Neural cell (in vitro differentiated cells): ENCODE measurements around the gene KIF3B. TPM values are rescaled to one million over a fixed set of nuclear protein-coding genes. Genes with fewer than 3 reads are reported as not detected.

Source experiments
- H2AFZ ChIP-seq: fragments of 200-600, 300-800 bp; sonication (generic), shearing (Covaris generic); 2 replicates; pipeline ENCODE4 v1.6.0; 2014; ENCODE audit warnings: low read depth, mild to moderate bottlenecking, antibody characterized with exemption, low read length, moderate library complexity
- H3F3A ChIP-seq: fragments of 200-600 bp; shearing (Covaris generic); 2 replicates; pipeline ENCODE4 v1.6.1; 2016; ENCODE audit warnings: mild to moderate bottlenecking, moderate library complexity, mixed read lengths, antibody characterized with exemption, low read length; ENCODE audit not compliant: insufficient read depth, poor library complexity, severe bottlenecking
- H3K27ac ChIP-seq: fragments of 200-600, 300-800 bp; sonication (generic), shearing (Covaris generic); 2 replicates; pipeline ENCODE4 v1.5.1; 2014; ENCODE audit warnings: mild to moderate bottlenecking, low read length, moderate library complexity
- H3K27me3 ChIP-seq: fragments of 300-800, 200-600 bp; sonication (generic), shearing (Covaris generic); 2 replicates; pipeline ENCODE4 v1.6.0; 2014; ENCODE audit warnings: mild to moderate bottlenecking, low read depth, low read length, moderate library complexity; ENCODE audit not compliant: insufficient read depth
- H3K36me3 ChIP-seq: fragments of 300-800, 200-600 bp; sonication (generic), shearing (Covaris generic); 2 replicates; pipeline ENCODE4 v1.5.1; 2014; ENCODE audit warnings: mild to moderate bottlenecking, antibody characterized with exemption, low read length, moderate library complexity; ENCODE audit not compliant: insufficient read depth
- H3K4me2 ChIP-seq: fragments of 300-800, 200-600 bp; sonication (generic), shearing (Covaris generic); 2 replicates; pipeline ENCODE4 v1.6.0; 2014; ENCODE audit warnings: mild to moderate bottlenecking, low read length
- H3K4me3 ChIP-seq: fragments of 300-800, 200-600 bp; sonication (generic), shearing (Covaris generic); 2 replicates; pipeline ENCODE4 v1.5.1; 2014; ENCODE audit warnings: mild to moderate bottlenecking, low read length, moderate library complexity
- H3K79me2 ChIP-seq: fragments of 200-600 bp; shearing (Covaris generic); replicated peaks from 2 replicates; pipeline ENCODE4 v1.6.0; 2014; ENCODE audit warnings: mild to moderate bottlenecking, low read length, moderate library complexity; ENCODE audit not compliant: insufficient read depth
- H3K9ac ChIP-seq: fragments of 300-800, 200-600 bp; sonication (generic), shearing (Covaris generic); 2 replicates; pipeline ENCODE4 v1.6.1; 2016; ENCODE audit warnings: mild to moderate bottlenecking, low read length, mixed read lengths
- H3K9me2 ChIP-seq: fragments of 200-600 bp; shearing (Covaris generic); 2 replicates; pipeline ENCODE4 v1.6.1; 2016; ENCODE audit warnings: mild to moderate bottlenecking, low read length, mixed read lengths; ENCODE audit not compliant: insufficient read depth
- H3K9me3 ChIP-seq: fragments of 200-600, 300-800 bp; sonication (generic), shearing (Covaris generic); 2 replicates; pipeline ENCODE4 v1.6.1; 2016; ENCODE audit warnings: mild to moderate bottlenecking, mixed run types, low read length, moderate library complexity, mixed read lengths
- H4K20me1 ChIP-seq: fragments of 200-600 bp; shearing (Covaris generic); 2 replicates; pipeline ENCODE4 v1.6.1; 2016; ENCODE audit warnings: mild to moderate bottlenecking, mixed run types; ENCODE audit not compliant: insufficient read depth
- EP300 ChIP-seq: fragments of 450-650 bp; conservative IDR thresholded peaks from 2 replicates; pipeline ENCODE4 v1.6.1; 2014; ENCODE audit warnings: antibody characterized with exemption, mild to moderate bottlenecking, moderate library complexity; ENCODE audit not compliant: poor library complexity, severe bottlenecking
- EZH2 ChIP-seq: fragments of 200-600, 300-800 bp; shearing (Covaris generic), sonication (generic); IDR thresholded peaks from 2 replicates; pipeline ENCODE4 v1.6.1; 2014; ENCODE audit warnings: antibody characterized with exemption, low read length, borderline replicate concordance, mild to moderate bottlenecking; ENCODE audit not compliant: insufficient read depth, poor library complexity, severe bottlenecking
- MXI1 ChIP-seq: fragments of 450-650 bp; conservative IDR thresholded peaks from 2 replicates; pipeline ENCODE4 v1.6.1; 2014; ENCODE audit warnings: antibody characterized with exemption, mild to moderate bottlenecking; ENCODE audit not compliant: poor library complexity, severe bottlenecking
- POLR2AphosphoS5 ChIP-seq: IDR thresholded peaks from 2 replicates; pipeline ENCODE4 v1.6.1; 2012
- RAD21 ChIP-seq: fragments of 450-650 bp; conservative IDR thresholded peaks from 2 replicates; pipeline ENCODE4 v1.6.1; 2014; ENCODE audit warnings: antibody characterized with exemption, mild to moderate bottlenecking, moderate library complexity
- REST ChIP-seq: IDR thresholded peaks from 2 replicates; pipeline ENCODE4 v1.6.1; 2012; ENCODE audit warnings: borderline replicate concordance
- SMC3 ChIP-seq: fragments of 450-650 bp; conservative IDR thresholded peaks from 2 replicates; pipeline ENCODE4 v1.6.1; 2014; ENCODE audit warnings: antibody characterized with exemption, mild to moderate bottlenecking, moderate library complexity; ENCODE audit not compliant: poor library complexity
- TAF1 ChIP-seq: IDR thresholded peaks from 2 replicates; pipeline ENCODE4 v1.6.1; 2012; ENCODE audit warnings: low read depth
- polyA plus RNA-seq: library from polyadenylated mRNA; depleted of rRNA; stranded (reverse); fragments of >200 nt; gene quantifications from 2 replicates; pipeline ENCODE4 v1.2.3, GENCODE V29; 2014
- TF ChIP-seq, protein P1 (sequence below): fragments of 450-650 bp; IDR thresholded peaks from 2 replicates; pipeline ENCODE4 v1.5.1; 2014; ENCODE audit warnings: antibody characterized with exemption, mild to moderate bottlenecking, moderate library complexity; ENCODE audit not compliant: poor library complexity, severe bottlenecking

Gene KIF3B
- polyA plus RNA-seq, 1 donor from 2014 or later, result 49.4 TPM

GRCh38 chr20:32236819-32237218 is 40.6 kb upstream of the KIF3B start:
- no peak overlapping the region for H3K27ac ChIP-seq
- no peak for TF ChIP-seq EP300
- TF ChIP-seq RAD21, result no peak
- TF ChIP-seq POLR2AphosphoS5, result no peak
- no peak for TF ChIP-seq EZH2
- TF ChIP-seq REST, result no peak
- TF ChIP-seq MXI1, result no peak
- TF ChIP-seq, protein P1, sequence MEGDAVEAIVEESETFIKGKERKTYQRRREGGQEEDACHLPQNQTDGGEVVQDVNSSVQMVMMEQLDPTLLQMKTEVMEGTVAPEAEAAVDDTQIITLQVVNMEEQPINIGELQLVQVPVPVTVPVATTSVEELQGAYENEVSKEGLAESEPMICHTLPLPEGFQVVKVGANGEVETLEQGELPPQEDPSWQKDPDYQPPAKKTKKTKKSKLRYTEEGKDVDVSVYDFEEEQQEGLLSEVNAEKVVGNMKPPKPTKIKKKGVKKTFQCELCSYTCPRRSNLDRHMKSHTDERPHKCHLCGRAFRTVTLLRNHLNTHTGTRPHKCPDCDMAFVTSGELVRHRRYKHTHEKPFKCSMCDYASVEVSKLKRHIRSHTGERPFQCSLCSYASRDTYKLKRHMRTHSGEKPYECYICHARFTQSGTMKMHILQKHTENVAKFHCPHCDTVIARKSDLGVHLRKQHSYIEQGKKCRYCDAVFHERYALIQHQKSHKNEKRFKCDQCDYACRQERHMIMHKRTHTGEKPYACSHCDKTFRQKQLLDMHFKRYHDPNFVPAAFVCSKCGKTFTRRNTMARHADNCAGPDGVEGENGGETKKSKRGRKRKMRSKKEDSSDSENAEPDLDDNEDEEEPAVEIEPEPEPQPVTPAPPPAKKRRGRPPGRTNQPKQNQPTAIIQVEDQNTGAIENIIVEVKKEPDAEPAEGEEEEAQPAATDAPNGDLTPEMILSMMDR, result no peak
- no peak for TF ChIP-seq SMC3
- no peak for TF ChIP-seq TAF1
- H3F3A ChIP-seq, result no peaks in the 10 kb centered on the region
- no peaks in the 10 kb centered on the region for H3K79me2 ChIP-seq
- H3K9ac ChIP-seq, result no peak overlapping the region
- H3K4me2 ChIP-seq, result no peak overlapping the region
- no peak overlapping the region for H2AFZ ChIP-seq
- H4K20me1 ChIP-seq, result no peaks in the 10 kb centered on the region
- peaks cover 12% of the 10 kb centered on the region for H3K36me3 ChIP-seq
- H3K4me3 ChIP-seq, result no peak overlapping the region
- H3K9me2 ChIP-seq, result no peaks in the 10 kb centered on the region
- no peaks in the 10 kb centered on the region for H3K9me3 ChIP-seq
- H3K27me3 ChIP-seq, result no peaks in the 10 kb centered on the region

GRCh38 chr20:32237419-32237818 is 40.0 kb upstream of the KIF3B start:
- Histone ChIP-seq H3K27ac (no peak overlapping the region), H2AFZ (no peak overlapping the region), H3K9me3 (no peaks in the 10 kb centered on the region), H3K36me3 (peaks cover 12% of the 10 kb centered on the region), H3K4me3 (no peak overlapping the region), H3K4me2 (no peak overlapping the region), H3K9me2 (no peaks in the 10 kb centered on the region), H3K27me3 (no peaks in the 10 kb centered on the region), H3F3A (no peaks in the 10 kb centered on the region), H3K9ac (no peak overlapping the region), H3K79me2 (no peaks in the 10 kb centered on the region), H4K20me1 (no peaks in the 10 kb centered on the region)
- TF ChIP-seq, protein P1, result no peak
- TF ChIP-seq SMC3, result no peak
- TF ChIP-seq POLR2AphosphoS5, result no peak
- TF ChIP-seq EZH2, result no peak
- no peak for TF ChIP-seq RAD21
